ENCODE measurements around the gene ARF1. TPM values are rescaled to one million over a fixed set of nuclear protein-coding genes. Genes with fewer than 3 reads are reported as not detected.

Gene ARF1
- total and polyA plus RNA-seq, 2 of the 13 experiments (the other 11 are each of a cell fraction or from before 2014, with no cell fraction given): 186 to 327 TPM

- TF ChIP-seq SNAPC4 (CRISPR knock-in tag; IDR thresholded peaks at IDR 0.05): 0 out of 2 replicates have a peak, but pooled peaks have one; percentile 52
- TF ChIP-seq SRSF4 (IDR thresholded peaks at IDR 0.05; ENCODE audit: low read depth, low read length, poor library complexity, severe bottlenecking): no peak
- TF ChIP-seq SRY (CRISPR knock-in tag; IDR thresholded peaks at IDR 0.05): peak; percentile 78
- TF ChIP-seq TBX3 (IDR thresholded peaks at IDR 0.05; ENCODE audit: borderline replicate concordance): no peak
- TF ChIP-seq MTF1 (CRISPR knock-in tag; IDR thresholded peaks at IDR 0.05): no peak
- peak; percentile 63 for TF ChIP-seq POLR2G (IDR thresholded peaks at IDR 0.05; ENCODE audit: low read depth, low read length)
- peak; percentile 50; the same call in 1 of the 2 replicates for TF ChIP-seq ZSCAN12 (CRISPR knock-in tag; IDR thresholded peaks at IDR 0.05)
- TF ChIP-seq RERE (CRISPR knock-in tag; IDR thresholded peaks at IDR 0.05; ENCODE audit: low read depth): no peak
- TF ChIP-seq SMC3 (IDR thresholded peaks at IDR 0.05; ENCODE audit: low read length): no peak
- TF ChIP-seq ZNF557 (CRISPR knock-in tag; IDR thresholded peaks at IDR 0.05): no peak
- TF ChIP-seq LCORL (IDR thresholded peaks at IDR 0.05): no peak
- TF ChIP-seq LCORL (CRISPR knock-in tag; IDR thresholded peaks at IDR 0.05): peak; percentile 90; the same call in 1 of the 2 replicates
- peak; percentile 62; the same call in 1 of the 2 replicates for TF ChIP-seq TOPORS (CRISPR knock-in tag; IDR thresholded peaks at IDR 0.05)
Observed at GRCh38 chr1:228102791-228103620, 20.5 kb downstream of the ARF1 start, which contains the start of gene C1orf35 (continued).
